ENCODE data around the gene ATG10. TPM values are rescaled to one million over a fixed set of nuclear protein-coding genes. Genes with fewer than 3 reads are reported as not detected.

Gene ATG10
- total and polyA plus RNA-seq, 2 experiments from 2014 or later: 12.5 to 17.7 TPM

DNA sequence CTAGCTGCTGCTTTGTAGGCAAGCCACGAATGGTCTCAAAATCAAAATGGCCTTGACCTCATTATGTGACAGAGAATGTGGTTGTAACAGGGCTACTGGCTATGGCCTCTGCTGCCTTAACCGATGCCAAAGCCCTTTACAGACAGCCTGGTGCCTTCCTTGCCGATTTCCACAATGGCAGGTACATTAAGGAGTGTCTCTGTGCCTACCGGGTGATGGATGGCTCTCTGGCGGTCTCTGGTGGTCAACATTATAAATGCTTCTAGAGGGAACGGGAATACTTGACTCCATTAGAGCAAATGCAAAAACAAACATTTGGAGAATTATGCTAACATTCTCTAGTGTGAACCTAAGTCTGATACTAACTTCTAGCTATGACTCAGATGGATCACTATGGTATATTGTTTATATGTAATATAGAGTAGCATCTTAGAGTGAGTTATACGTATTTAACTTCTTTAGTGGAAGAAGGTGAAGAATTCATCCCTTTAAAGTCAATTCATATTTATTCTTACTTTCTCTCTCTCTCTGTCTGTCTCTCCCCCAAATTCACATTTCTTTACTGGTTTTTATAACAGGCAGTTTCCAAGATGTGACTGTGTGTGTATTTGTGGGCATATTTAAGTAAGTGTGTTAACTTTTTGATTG, 253.8 kb downstream of the ATG10 start:
- no peak overlapping the region for H2AFZ ChIP-seq
- Mint-ChIP-seq H3K27ac (no peak overlapping the region), H3K4me3 (no peak overlapping the region), H3K4me1 (peaks cover 27% of the 10 kb centered on the region), H3K27me3 (ENCODE audit: insufficient read depth, low read depth, poor library complexity) (no peaks in the 10 kb centered on the region), H3K9me3 (no peaks in the 10 kb centered on the region), H3K36me3 (ENCODE audit: low read depth) (no peaks in the 10 kb centered on the region; the same call in 2 of the 3 replicates)
- no peak overlapping the region for H3K4me2 ChIP-seq
- no peaks in the 10 kb centered on the region for H4K20me1 ChIP-seq (replicated peaks; ENCODE audit: insufficient read depth)
- H3K9me2 ChIP-seq (ENCODE audit: insufficient read depth): no peaks in the 10 kb centered on the region
- H3K27me3 ChIP-seq (ENCODE audit: insufficient read depth): no peaks in the 10 kb centered on the region
- ATAC-seq: peak; percentile 97
- peak; percentile 84 for DNase-seq (ENCODE audit: low spot score)
- no peak overlapping the region for H3K4me3 ChIP-seq
- H3K36me3 ChIP-seq (ENCODE audit: insufficient read depth): no peaks in the 10 kb centered on the region
- no peak overlapping the region for H3K27ac ChIP-seq (ENCODE audit: low read depth)
- no peak for TF ChIP-seq STAT1 (IDR thresholded peaks at IDR 0.05; ENCODE audit: unreplicated experiment)
- no peak for TF ChIP-seq ZNF114 (CRISPR knock-in tag; IDR thresholded peaks at IDR 0.05)
- TF ChIP-seq, protein P1, sequence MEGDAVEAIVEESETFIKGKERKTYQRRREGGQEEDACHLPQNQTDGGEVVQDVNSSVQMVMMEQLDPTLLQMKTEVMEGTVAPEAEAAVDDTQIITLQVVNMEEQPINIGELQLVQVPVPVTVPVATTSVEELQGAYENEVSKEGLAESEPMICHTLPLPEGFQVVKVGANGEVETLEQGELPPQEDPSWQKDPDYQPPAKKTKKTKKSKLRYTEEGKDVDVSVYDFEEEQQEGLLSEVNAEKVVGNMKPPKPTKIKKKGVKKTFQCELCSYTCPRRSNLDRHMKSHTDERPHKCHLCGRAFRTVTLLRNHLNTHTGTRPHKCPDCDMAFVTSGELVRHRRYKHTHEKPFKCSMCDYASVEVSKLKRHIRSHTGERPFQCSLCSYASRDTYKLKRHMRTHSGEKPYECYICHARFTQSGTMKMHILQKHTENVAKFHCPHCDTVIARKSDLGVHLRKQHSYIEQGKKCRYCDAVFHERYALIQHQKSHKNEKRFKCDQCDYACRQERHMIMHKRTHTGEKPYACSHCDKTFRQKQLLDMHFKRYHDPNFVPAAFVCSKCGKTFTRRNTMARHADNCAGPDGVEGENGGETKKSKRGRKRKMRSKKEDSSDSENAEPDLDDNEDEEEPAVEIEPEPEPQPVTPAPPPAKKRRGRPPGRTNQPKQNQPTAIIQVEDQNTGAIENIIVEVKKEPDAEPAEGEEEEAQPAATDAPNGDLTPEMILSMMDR (conservative IDR thresholded peaks at IDR 0.05; ENCODE audit: low read depth in 2 of 2): peak; percentile 97 to 98
- H3F3A ChIP-seq (replicated peaks; ENCODE audit: low read depth): no peaks in the 10 kb centered on the region
- H3K4me1 ChIP-seq (ENCODE audit: insufficient read depth): peaks cover 19% of the 10 kb centered on the region
- no peaks in the 10 kb centered on the region for H3K79me2 ChIP-seq (replicated peaks; ENCODE audit: insufficient read depth)

DNA sequence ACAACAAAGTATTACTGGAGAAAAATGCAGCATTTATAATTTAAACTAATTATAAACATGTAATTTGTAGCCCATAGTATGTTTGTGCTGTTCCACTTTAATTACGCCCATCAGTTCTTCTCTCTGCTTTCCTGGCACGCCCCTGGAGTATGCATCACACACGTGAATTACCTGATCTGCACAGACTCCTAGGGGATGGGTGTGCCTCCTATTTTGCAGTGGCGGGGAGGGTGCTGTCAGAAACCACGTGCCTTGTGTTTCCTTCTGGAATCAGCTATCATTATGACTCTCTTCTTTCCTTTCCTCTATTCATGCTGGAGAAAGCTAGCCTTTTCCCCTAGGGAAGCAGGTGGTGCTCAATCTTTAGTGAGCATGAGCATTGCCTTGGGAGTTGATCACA, 263.1 kb downstream of the ATG10 start:
- DNase-seq (ENCODE audit: low spot score) (no peak), ATAC-seq (no peak)
- Histone ChIP-seq H3K4me1 (ENCODE audit: insufficient read depth) (no peaks in the 10 kb centered on the region), H3K9me2 (ENCODE audit: insufficient read depth) (no peaks in the 10 kb centered on the region), H3K27me3 (ENCODE audit: insufficient read depth) (no peaks in the 10 kb centered on the region), H3K4me3 (no peak overlapping the region), H3K27ac (ENCODE audit: low read depth) (no peak overlapping the region), H3K36me3 (ENCODE audit: insufficient read depth) (no peaks in the 10 kb centered on the region), H3K79me2 (replicated peaks; ENCODE audit: insufficient read depth) (no peaks in the 10 kb centered on the region), H3K4me2 (no peak overlapping the region), H4K20me1 (replicated peaks; ENCODE audit: insufficient read depth) (0 out of 2 replicates have a peak, but pooled peaks cover 2% of the 10 kb centered on the region), H2AFZ (no peak overlapping the region), H3F3A (replicated peaks; ENCODE audit: low read depth) (no peaks in the 10 kb centered on the region)
- Mint-ChIP-seq H3K9me3 (no peaks in the 10 kb centered on the region), H3K4me1 (no peaks in the 10 kb centered on the region; the same call in 2 of the 3 replicates), H3K27me3 (ENCODE audit: insufficient read depth, low read depth, poor library complexity) (no peaks in the 10 kb centered on the region), H3K4me3 (no peak overlapping the region), H3K27ac (no peak overlapping the region), H3K36me3 (ENCODE audit: low read depth) (no peaks in the 10 kb centered on the region)
- no peak for TF ChIP-seq POLR2AphosphoS5 (IDR thresholded peaks at IDR 0.05; ENCODE audit: low read depth)
- TF ChIP-seq CREB1 (CRISPR knock-in tag; IDR thresholded peaks at IDR 0.05; ENCODE audit: low read depth): no peak
- TF ChIP-seq EZH2 (IDR thresholded peaks at IDR 0.05; ENCODE audit: low read depth, unreplicated experiment): no peak
- TF ChIP-seq, protein P1 (conservative IDR thresholded peaks at IDR 0.05; ENCODE audit: low read depth in 2 of 2): no peak
- no peak for TF ChIP-seq EZH2phosphoT487 (IDR thresholded peaks at IDR 0.05; ENCODE audit: unreplicated experiment)
- TF ChIP-seq STAT1 (IDR thresholded peaks at IDR 0.05; ENCODE audit: unreplicated experiment): no peak
- TF ChIP-seq, protein P2, sequence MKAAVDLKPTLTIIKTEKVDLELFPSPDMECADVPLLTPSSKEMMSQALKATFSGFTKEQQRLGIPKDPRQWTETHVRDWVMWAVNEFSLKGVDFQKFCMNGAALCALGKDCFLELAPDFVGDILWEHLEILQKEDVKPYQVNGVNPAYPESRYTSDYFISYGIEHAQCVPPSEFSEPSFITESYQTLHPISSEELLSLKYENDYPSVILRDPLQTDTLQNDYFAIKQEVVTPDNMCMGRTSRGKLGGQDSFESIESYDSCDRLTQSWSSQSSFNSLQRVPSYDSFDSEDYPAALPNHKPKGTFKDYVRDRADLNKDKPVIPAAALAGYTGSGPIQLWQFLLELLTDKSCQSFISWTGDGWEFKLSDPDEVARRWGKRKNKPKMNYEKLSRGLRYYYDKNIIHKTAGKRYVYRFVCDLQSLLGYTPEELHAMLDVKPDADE (IDR thresholded peaks at IDR 0.05): no peak
- TF ChIP-seq, protein P3, sequence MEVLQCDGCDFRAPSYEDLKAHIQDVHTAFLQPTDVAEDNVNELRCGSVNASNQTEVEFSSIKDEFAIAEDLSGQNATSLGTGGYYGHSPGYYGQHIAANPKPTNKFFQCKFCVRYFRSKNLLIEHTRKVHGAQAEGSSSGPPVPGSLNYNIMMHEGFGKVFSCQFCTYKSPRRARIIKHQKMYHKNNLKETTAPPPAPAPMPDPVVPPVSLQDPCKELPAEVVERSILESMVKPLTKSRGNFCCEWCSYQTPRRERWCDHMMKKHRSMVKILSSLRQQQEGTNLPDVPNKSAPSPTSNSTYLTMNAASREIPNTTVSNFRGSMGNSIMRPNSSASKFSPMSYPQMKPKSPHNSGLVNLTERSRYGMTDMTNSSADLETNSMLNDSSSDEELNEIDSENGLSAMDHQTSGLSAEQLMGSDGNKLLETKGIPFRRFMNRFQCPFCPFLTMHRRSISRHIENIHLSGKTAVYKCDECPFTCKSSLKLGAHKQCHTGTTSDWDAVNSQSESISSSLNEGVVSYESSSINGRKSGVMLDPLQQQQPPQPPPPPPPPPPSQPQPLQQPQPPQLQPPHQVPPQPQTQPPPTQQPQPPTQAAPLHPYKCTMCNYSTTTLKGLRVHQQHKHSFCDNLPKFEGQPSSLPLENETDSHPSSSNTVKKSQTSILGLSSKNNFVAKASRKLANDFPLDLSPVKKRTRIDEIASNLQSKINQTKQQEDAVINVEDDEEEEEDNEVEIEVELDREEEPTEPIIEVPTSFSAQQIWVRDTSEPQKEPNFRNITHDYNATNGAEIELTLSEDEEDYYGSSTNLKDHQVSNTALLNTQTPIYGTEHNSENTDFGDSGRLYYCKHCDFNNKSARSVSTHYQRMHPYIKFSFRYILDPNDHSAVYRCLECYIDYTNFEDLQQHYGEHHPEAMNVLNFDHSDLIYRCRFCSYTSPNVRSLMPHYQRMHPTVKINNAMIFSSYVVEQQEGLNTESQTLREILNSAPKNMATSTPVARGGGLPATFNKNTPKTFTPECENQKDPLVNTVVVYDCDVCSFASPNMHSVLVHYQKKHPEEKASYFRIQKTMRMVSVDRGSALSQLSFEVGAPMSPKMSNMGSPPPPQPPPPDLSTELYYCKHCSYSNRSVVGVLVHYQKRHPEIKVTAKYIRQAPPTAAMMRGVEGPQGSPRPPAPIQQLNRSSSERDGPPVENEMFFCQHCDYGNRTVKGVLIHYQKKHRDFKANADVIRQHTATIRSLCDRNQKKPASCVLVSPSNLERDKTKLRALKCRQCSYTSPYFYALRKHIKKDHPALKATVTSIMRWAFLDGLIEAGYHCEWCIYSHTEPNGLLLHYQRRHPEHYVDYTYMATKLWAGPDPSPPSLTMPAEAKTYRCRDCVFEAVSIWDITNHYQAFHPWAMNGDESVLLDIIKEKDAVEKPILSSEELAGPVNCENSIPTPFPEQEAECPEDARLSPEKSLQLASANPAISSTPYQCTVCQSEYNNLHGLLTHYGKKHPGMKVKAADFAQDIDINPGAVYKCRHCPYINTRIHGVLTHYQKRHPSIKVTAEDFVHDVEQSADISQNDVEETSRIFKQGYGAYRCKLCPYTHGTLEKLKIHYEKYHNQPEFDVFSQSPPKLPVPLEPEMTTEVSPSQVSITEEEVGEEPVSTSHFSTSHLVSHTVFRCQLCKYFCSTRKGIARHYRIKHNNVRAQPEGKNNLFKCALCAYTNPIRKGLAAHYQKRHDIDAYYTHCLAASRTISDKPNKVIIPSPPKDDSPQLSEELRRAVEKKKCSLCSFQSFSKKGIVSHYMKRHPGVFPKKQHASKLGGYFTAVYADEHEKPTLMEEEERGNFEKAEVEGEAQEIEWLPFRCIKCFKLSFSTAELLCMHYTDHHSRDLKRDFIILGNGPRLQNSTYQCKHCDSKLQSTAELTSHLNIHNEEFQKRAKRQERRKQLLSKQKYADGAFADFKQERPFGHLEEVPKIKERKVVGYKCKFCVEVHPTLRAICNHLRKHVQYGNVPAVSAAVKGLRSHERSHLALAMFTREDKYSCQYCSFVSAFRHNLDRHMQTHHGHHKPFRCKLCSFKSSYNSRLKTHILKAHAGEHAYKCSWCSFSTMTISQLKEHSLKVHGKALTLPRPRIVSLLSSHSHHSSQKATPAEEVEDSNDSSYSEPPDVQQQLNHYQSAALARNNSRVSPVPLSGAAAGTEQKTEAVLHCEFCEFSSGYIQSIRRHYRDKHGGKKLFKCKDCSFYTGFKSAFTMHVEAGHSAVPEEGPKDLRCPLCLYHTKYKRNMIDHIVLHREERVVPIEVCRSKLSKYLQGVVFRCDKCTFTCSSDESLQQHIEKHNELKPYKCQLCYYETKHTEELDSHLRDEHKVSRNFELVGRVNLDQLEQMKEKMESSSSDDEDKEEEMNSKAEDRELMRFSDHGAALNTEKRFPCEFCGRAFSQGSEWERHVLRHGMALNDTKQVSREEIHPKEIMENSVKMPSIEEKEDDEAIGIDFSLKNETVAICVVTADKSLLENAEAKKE (CRISPR knock-in tag; IDR thresholded peaks at IDR 0.05): no peak
- no peak for TF ChIP-seq ZNF331 (CRISPR knock-in tag; IDR thresholded peaks at IDR 0.05; ENCODE audit: low read depth)
